ENCODE measurements around the gene HTR3A.
"Not testable (repeated sequence)": the region's sequence is repeated elsewhere in the genome, so short reads cannot be mapped to it uniquely, and the experiment has no call there.

The HTR3A gene

DNA sequence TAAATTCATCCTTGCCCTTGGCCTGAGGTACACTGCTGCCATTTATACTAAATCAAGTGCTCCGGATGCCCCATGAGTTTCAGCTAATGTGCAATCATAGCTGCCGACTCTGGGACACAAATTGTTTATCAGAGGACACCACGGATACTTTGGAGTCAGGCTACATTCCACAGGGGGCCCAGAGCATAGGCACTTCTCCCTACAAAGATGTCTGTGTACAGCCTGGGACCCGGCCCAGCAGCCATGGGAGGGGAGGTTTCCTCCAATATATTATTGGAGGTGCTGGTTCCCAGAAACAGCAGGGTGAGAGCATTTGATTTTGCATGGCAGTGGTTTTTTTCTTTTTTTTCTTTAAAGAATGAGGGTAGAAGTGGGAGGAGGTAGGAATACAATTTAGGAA lies 39.0 kb upstream of the HTR3A start:
- TF ChIP-seq, protein P1, sequence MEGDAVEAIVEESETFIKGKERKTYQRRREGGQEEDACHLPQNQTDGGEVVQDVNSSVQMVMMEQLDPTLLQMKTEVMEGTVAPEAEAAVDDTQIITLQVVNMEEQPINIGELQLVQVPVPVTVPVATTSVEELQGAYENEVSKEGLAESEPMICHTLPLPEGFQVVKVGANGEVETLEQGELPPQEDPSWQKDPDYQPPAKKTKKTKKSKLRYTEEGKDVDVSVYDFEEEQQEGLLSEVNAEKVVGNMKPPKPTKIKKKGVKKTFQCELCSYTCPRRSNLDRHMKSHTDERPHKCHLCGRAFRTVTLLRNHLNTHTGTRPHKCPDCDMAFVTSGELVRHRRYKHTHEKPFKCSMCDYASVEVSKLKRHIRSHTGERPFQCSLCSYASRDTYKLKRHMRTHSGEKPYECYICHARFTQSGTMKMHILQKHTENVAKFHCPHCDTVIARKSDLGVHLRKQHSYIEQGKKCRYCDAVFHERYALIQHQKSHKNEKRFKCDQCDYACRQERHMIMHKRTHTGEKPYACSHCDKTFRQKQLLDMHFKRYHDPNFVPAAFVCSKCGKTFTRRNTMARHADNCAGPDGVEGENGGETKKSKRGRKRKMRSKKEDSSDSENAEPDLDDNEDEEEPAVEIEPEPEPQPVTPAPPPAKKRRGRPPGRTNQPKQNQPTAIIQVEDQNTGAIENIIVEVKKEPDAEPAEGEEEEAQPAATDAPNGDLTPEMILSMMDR (IDR thresholded peaks at IDR 0.05; ENCODE audit: low read depth, low read length, missing control alignments), result no peak
- DNase-seq, result no peak
- Histone ChIP-seq H3K27ac (no peak overlapping the region), H3K4me3 (ENCODE audit: low read depth, low read length) (no peak overlapping the region), H3K27me3 (replicated peaks) (no peaks in the 10 kb centered on the region), H3K36me3 (replicated peaks) (no peaks in the 10 kb centered on the region)
- in situ Hi-C loops (cut with HindIII; ENCODE audit: low pct_ligation_motif_present, low sequenced_read_pairs), result no loop called here

DNA sequence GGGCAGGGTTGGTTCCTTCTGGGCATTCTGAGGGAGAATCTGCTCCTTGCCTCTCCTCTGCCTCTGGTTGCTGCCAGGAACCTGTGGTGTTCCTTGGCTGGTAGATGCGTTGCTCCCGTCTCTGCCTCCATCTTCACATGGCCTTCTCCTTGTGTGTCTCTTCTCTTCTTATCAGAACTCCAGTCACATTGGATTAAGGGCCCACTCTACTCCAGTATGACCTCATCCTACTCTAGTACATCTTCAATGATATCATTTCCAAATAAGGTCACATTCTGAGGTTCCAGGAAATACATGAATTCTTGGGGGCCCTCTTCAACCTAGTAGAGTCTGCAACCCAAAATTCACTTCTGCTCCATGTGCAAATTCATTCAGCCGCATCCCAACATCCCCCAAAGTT lies 37.0 kb upstream of the HTR3A start:
- TF ChIP-seq, protein P1 (IDR thresholded peaks at IDR 0.05; ENCODE audit: low read depth, low read length, missing control alignments), result no peak
- Histone ChIP-seq H3K27me3 (replicated peaks) (no peaks in the 10 kb centered on the region), H3K36me3 (replicated peaks) (no peaks in the 10 kb centered on the region), H3K4me3 (ENCODE audit: low read depth, low read length) (no peak overlapping the region), H3K27ac (no peak overlapping the region)
- no peak for DNase-seq
- in situ Hi-C loops (cut with HindIII; ENCODE audit: low pct_ligation_motif_present, low sequenced_read_pairs), result no loop called here

DNA sequence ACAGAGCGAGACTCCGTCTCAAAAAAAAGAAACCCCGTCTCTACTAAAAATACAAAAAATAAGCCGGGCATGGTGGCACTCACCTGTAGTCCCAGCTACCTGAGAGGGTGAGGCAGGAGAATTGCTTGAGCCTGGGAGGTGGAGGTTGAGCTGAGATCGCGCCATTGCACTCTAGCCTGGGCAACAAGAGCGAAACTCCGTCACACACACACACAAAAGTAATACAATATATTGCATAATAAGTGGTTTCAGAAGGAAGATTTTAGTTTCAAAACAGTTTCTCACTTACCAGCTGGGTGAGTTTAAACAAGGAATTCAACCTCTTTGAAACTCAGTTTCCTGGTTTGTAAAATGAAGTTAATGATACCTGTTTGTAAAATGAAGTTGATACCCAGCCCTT lies 32.7 kb upstream of the HTR3A start:
- H3K27me3 ChIP-seq (replicated peaks), result no peaks in the 10 kb centered on the region
- no peak overlapping the region for H3K4me3 ChIP-seq (ENCODE audit: low read depth, low read length)
- no peaks in the 10 kb centered on the region for H3K36me3 ChIP-seq (replicated peaks)
- TF ChIP-seq, protein P1 (IDR thresholded peaks at IDR 0.05; ENCODE audit: low read depth, low read length, missing control alignments), result no peak
- DNase-seq, result no peak
- no peak overlapping the region for H3K27ac ChIP-seq
- in situ Hi-C loops (cut with HindIII; ENCODE audit: low pct_ligation_motif_present, low sequenced_read_pairs), result no loop called here

DNA sequence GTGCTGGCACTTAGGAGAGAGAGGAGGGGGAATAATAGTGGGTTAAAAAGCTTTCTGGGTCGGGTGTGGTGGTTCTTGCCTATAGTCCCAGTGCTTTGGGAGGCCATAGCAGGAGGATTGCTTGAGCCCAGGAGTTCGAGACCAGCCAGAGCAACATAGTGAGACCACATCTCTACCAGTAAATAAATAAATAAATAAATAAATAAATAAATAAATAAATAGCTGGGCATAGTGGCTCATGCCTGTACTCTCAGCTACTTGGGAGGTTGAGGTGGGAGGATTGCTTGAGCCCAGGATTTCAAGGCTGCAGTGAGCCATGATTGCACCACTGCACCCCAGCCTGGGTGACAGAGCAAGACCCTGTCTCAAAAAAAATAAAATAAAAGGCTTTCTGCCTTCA lies 28.7 kb upstream of the HTR3A start:
- H3K27ac ChIP-seq; H3K4me3 ChIP-seq (ENCODE audit: low read depth, low read length); DNase-seq; in situ Hi-C loops (cut with HindIII; ENCODE audit: low pct_ligation_motif_present, low sequenced_read_pairs); H3K36me3 ChIP-seq (replicated peaks); H3K27me3 ChIP-seq (replicated peaks): not testable (repeated sequence)

DNA sequence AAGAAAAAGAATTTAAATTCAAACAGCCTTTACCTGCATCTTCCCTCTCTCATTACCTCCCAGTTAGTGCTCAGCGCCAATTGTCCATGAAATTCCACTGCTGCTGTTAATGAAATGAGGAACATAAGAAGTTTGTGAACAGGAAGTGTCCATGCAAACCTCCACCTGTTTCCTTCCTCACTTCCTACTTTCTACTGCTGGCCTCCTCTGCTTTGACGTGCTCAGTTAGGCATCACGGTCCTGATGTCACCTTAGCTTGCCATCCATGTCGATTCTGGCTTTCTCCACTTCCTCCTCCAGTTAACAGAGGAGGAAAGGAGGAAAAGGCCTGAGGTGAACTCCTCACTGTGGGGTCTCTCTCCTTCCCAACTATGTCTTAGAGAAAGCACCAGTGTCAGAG lies 26.9 kb upstream of the HTR3A start:
- DNase-seq, result no peak
- Histone ChIP-seq H3K36me3 (replicated peaks) (no peaks in the 10 kb centered on the region), H3K27ac (no peak overlapping the region), H3K27me3 (replicated peaks) (no peaks in the 10 kb centered on the region), H3K4me3 (ENCODE audit: low read depth, low read length) (no peak overlapping the region)
- in situ Hi-C loops (cut with HindIII; ENCODE audit: low pct_ligation_motif_present, low sequenced_read_pairs), result no loop called here
- TF ChIP-seq, protein P1 (IDR thresholded peaks at IDR 0.05; ENCODE audit: low read depth, low read length, missing control alignments), result no peak

DNA sequence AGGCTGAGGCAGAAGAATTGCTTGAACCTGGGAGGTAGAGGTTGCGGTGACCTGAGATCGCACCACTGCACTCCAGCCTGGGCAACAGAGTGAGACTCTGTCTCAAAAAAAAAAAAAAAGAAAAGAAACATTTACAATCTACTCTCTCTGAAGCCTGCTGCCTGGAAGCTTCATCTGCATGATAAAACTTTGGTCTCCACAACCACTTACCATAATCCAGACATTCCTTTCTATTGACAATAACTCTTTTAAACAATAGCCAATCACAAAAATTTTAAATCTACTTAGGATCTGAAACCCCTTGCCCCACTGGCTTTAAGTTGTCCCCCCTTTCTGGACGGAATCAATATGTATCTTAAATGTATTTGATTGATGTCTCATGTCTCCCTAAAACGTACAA lies 25.0 kb upstream of the HTR3A start:
- H3K27ac ChIP-seq, result no peak overlapping the region
- H3K4me3 ChIP-seq (ENCODE audit: low read depth, low read length), result no peak overlapping the region
- no peaks in the 10 kb centered on the region for H3K36me3 ChIP-seq (replicated peaks)
- no peaks in the 10 kb centered on the region for H3K27me3 ChIP-seq (replicated peaks)
- TF ChIP-seq, protein P1 (IDR thresholded peaks at IDR 0.05; ENCODE audit: low read depth, low read length, missing control alignments), result no peak
- in situ Hi-C loops (cut with HindIII; ENCODE audit: low pct_ligation_motif_present, low sequenced_read_pairs), result no loop called here
- no peak for DNase-seq
